Activated CD8-positive, alpha-beta memory T cell treated with anti-CD3 and anti-CD28 coated beads, Interleukin-2, amount 50 U/mL, for 48 hours (primary cell): Measurements from ENCODE around the gene ANKHD1.

Source experiments
- DNase-seq: peaks from one replicate; pipeline ENCODE4 v3.0.0-alpha.2; 2020

Gene ANKHD1, protein sequence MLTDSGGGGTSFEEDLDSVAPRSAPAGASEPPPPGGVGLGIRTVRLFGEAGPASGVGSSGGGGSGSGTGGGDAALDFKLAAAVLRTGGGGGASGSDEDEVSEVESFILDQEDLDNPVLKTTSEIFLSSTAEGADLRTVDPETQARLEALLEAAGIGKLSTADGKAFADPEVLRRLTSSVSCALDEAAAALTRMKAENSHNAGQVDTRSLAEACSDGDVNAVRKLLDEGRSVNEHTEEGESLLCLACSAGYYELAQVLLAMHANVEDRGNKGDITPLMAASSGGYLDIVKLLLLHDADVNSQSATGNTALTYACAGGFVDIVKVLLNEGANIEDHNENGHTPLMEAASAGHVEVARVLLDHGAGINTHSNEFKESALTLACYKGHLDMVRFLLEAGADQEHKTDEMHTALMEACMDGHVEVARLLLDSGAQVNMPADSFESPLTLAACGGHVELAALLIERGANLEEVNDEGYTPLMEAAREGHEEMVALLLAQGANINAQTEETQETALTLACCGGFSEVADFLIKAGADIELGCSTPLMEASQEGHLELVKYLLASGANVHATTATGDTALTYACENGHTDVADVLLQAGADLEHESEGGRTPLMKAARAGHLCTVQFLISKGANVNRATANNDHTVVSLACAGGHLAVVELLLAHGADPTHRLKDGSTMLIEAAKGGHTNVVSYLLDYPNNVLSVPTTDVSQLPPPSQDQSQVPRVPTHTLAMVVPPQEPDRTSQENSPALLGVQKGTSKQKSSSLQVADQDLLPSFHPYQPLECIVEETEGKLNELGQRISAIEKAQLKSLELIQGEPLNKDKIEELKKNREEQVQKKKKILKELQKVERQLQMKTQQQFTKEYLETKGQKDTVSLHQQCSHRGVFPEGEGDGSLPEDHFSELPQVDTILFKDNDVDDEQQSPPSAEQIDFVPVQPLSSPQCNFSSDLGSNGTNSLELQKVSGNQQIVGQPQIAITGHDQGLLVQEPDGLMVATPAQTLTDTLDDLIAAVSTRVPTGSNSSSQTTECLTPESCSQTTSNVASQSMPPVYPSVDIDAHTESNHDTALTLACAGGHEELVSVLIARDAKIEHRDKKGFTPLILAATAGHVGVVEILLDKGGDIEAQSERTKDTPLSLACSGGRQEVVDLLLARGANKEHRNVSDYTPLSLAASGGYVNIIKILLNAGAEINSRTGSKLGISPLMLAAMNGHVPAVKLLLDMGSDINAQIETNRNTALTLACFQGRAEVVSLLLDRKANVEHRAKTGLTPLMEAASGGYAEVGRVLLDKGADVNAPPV (N-terminal part only)

GRCh38 chr5:140401362-140402257 is at the start of gene ANKHD1:
TSS of gene ANKHD1 (plus strand) at chr5:140401833. CDS start at chr5:140401968, 135 bp downstream.
- peak; percentile 93 for DNase-seq

DNA sequence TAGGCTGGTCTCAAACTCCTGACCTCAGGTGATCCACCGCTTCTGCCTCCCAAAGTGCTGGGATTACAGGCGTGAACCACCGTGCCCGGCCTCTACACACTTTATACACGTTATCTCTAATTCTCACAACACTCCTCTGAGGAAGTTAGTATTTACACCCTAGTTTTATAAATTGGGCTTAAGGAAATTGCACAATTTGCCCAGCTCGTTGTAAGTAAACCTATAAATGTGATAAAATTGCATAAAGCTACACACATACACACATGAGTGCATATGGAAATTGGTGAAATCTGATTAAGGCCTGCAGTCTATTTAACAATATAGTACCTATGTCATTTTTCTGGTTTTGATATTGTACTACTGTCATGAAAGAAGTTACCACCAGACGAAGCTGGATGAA is 46.1 kb upstream of the ANKHD1 start:
- no peak for DNase-seq

DNA sequence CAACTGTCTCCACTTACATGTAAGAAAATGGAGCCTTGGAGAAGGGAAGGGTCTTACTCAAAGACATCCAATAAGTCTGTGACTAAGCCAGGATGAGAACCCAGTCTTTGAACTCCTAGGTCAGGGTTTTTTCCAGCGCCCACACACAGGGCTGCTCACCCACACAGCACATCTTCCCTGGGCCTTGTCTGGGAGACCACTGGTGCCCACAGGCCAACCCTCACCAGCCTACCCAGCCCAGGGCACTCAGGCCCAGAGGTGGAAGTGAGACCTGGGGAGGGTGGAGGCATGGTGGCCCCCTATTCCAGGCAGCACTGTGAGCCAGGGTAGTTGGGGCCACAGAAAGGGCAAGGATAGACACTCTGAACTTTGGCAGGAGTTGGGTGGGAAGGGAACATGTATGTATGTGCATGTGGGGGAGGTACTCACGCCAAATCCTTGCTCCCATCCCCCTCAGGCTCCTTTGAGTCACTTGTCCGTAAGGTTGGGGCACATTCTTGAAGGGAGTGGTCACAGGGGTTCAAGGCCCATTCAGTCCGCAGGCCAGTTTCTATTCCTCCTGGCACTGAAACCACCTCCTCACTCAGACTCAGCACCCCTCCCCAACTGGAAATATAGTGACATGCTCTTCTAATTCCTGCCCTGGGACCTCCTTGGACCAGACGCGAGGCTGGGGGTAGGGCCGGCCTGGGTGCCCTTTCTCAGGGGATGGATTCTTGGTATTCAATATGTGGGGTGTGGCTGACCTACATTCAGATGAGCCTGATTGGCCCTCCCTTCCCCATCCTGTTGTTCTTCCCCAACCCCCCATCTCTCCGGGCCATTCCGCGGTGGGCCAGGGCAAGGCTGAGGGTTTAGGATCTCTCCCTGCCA is 44.5 kb upstream of the ANKHD1 start:
- DNase-seq: no peak

- DNase-seq: peak; percentile 87
Observed at GRCh38 chr5:140357726-140358093, 43.9 kb upstream of the ANKHD1 start.

GRCh38 chr5:140358738-140359310 is 42.8 kb upstream of the ANKHD1 start:
- no peak for DNase-seq

GRCh38 chr5:140360101-140360500 is 41.5 kb upstream of the ANKHD1 start, which contains the start of gene SLC4A9:
TSS of gene SLC4A9 (plus strand) at chr5:140360194. CDS start at chr5:140360237, 43 bp downstream.
- no peak for DNase-seq

DNA sequence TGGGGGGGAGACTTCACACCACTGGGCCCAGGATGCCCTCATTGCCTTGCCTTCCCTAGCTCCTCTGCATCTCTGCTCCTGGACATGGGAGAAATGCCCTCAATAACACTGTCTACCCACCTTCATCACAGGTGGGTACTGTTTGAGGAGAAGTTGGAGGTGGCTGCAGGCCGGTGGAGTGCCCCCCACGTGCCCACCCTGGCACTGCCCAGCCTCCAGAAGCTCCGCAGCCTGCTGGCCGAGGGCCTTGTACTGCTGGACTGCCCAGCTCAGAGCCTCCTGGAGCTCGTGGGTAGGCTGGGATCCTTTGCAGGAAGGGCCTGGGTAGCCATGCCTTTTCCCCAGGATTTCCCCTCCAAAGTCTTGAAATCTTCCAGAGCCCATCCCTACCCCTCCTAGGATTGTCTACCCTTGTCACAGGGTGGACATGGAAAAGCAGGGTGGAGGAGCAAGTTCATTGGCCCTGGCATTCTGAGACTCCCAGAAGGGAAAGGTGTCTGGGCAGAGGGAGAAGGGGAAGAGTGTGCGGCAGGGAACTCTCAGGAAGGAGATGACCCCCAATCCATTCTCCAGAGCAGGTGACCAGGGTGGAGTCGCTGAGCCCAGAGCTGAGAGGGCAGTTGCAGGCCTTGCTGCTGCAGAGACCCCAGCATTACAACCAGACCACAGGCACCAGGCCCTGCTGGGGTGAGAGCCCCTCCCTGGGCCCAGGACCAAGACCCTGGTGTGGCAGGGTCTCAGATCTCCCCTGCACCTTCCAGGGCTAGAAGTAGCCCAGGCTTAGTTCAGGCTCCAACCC is 40.8 kb upstream of the ANKHD1 start:
- no peak for DNase-seq

- DNase-seq: no peak
Observed at GRCh38 chr5:140361901-140362300, 39.7 kb upstream of the ANKHD1 start.

DNA sequence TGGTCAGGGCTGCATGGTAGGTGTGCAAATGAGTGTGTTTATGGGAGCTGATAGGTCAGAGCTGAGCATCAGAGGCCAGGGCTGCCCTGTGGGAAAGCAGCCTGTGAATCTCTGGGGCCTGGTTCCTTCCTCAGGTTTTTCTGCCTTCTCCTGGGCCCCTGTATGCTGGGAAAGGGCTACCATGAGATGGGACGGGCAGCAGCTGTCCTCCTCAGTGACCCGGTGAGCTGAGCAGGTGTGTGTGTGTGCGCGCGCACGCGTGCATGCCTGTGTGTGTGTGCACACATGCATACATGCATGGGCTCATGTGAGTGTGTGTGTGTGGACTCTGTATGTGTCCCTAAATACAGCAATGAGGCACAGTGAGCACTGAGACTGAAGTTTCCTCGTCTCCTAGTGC is 39.3 kb upstream of the ANKHD1 start:
- DNase-seq: no peak

DNA sequence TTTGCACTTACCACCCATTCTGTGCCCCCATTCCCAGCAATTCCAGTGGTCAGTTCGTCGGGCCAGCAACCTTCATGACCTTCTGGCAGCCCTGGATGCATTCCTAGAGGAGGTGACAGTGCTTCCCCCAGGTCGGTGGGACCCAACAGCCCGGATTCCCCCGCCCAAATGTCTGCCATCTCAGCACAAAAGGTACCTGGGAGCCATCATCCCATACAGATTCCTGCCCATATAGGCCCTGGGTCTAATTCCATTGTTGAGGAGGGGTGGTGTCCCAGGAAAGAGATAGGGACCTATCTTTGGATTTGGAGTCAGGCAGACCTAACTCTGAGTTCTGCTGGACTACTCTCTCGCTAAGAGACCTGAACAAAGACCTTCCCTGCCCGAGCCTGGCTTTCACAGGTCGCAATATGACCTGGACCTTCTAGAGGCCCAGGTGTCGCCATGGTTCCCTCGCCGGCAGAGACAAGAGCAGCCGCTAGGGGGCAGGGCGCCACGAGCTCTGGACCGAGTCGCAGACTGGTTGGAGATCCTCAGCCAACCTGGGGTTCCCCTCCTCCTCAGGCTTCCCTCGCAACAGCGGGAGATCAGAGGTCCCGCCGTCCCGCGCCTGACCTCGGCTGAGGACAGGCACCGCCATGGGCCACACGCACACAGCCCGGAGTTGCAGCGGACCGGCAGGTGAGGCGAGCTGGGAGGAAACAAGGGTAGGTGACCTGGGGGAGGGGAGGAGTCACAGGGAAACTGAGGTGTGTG is 38.6 kb upstream of the ANKHD1 start:
- peak; percentile 97 for DNase-seq

DNA sequence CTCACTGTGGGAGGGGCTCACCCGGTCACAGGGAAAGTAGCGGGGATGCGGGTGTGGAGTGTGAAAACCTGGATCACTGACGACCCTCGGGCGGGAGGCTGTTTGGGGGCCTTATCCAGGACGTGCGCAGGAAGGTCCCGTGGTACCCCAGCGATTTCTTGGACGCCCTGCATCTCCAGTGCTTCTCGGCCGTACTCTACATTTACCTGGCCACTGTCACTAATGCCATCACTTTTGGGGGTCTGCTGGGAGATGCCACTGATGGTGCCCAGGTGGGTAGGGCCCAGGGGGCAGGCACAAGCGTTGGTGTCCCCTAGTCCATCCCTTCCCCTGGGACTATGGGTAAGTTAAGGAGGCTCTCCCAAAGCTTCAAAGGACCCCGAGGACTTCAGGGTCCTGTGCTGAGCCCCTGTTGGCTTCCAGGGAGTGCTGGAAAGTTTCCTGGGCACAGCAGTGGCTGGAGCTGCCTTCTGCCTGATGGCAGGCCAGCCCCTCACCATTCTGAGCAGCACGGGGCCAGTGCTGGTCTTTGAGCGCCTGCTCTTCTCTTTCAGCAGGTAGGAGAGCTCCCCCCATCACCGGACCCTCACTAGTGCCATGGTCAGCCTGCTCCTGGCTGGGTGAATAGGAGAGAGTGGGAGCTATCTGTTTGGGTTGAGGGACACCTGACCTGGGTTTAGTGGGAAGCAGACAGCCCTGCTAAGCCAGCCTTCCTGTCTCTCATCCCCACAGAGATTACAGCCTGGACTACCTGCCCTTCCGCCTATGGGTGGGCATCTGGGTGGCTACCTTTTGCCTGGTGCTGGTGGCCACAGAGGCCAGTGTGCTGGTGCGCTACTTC is 37.8 kb upstream of the ANKHD1 start:
- no peak for DNase-seq

- no peak for DNase-seq
Observed at GRCh38 chr5:140364472-140364765, 37.2 kb upstream of the ANKHD1 start.

GRCh38 chr5:140365282-140365681 is 36.4 kb upstream of the ANKHD1 start:
- no peak for DNase-seq

- DNase-seq: no peak
Observed at GRCh38 chr5:140365941-140366340, 35.7 kb upstream of the ANKHD1 start.

GRCh38 chr5:140366589-140367255 is 34.9 kb upstream of the ANKHD1 start:
- no peak for DNase-seq

- DNase-seq: no peak
Observed at GRCh38 chr5:140367256-140368013, 34.2 kb upstream of the ANKHD1 start.
